Measurements from ENCODE around the gene AKAP13.

The AKAP13 gene

GRCh38 chr15:85588677-85589076, 208.3 kb downstream of the AKAP13 start:
- no peak for TF ChIP-seq CTCF (IDR thresholded peaks at IDR 0.05; ENCODE audit: low read depth, low read length)
- no peak for TF ChIP-seq EZH2phosphoT487 (IDR thresholded peaks at IDR 0.05; ENCODE audit: low read depth)
- no peak overlapping the region for H3K4me2 ChIP-seq (ENCODE audit: low read length)
- peaks cover 30% of the 10 kb centered on the region for H3K36me3 ChIP-seq (replicated peaks; ENCODE audit: low read depth, low read length)
- peaks cover 34% of the 10 kb centered on the region for H4K20me1 ChIP-seq (ENCODE audit: insufficient read depth, low read length)
- H3K27me3 ChIP-seq (ENCODE audit: low read depth, low read length): no peaks in the 10 kb centered on the region
- H3K27ac ChIP-seq (ENCODE audit: low read length): no peak overlapping the region
- peaks cover 69% of the 10 kb centered on the region for H3K79me2 ChIP-seq (ENCODE audit: low read length)
- H3K4me1 ChIP-seq (ENCODE audit: low read length): peaks cover 37% of the 10 kb centered on the region
- no peak overlapping the region for H2AFZ ChIP-seq (ENCODE audit: low read depth, low read length)
- H3K4me3 ChIP-seq (ENCODE audit: low read length): no peak overlapping the region
- H3K9ac ChIP-seq (ENCODE audit: low read length): no peak overlapping the region
- no peaks in the 10 kb centered on the region for H3K9me3 ChIP-seq (ENCODE audit: insufficient read depth, low read length)

GRCh38 chr15:85589851-85590250, 209.4 kb downstream of the AKAP13 start:
- H3K4me1 ChIP-seq (ENCODE audit: low read length): peaks cover 31% of the 10 kb centered on the region
- H2AFZ ChIP-seq (ENCODE audit: low read depth, low read length): no peak overlapping the region
- no peak for TF ChIP-seq CTCF (IDR thresholded peaks at IDR 0.05; ENCODE audit: low read depth, low read length)
- no peak for TF ChIP-seq EZH2phosphoT487 (IDR thresholded peaks at IDR 0.05; ENCODE audit: low read depth)
- H3K27ac ChIP-seq (ENCODE audit: low read length): no peak overlapping the region
- no peak overlapping the region for H3K9ac ChIP-seq (ENCODE audit: low read length)
- no peaks in the 10 kb centered on the region for H3K27me3 ChIP-seq (ENCODE audit: low read depth, low read length)
- no peaks in the 10 kb centered on the region for H3K9me3 ChIP-seq (ENCODE audit: insufficient read depth, low read length)
- no peak overlapping the region for H3K4me2 ChIP-seq (ENCODE audit: low read length)
- H4K20me1 ChIP-seq (ENCODE audit: insufficient read depth, low read length): peaks cover 45% of the 10 kb centered on the region
- no peak overlapping the region for H3K4me3 ChIP-seq (ENCODE audit: low read length)
- H3K79me2 ChIP-seq (ENCODE audit: low read length): peaks cover 69% of the 10 kb centered on the region
- H3K36me3 ChIP-seq (replicated peaks; ENCODE audit: low read depth, low read length): peaks cover 30% of the 10 kb centered on the region

- no peak overlapping the region for H3K4me2 ChIP-seq (ENCODE audit: low read length)
- H4K20me1 ChIP-seq (ENCODE audit: insufficient read depth, low read length): peaks cover 50% of the 10 kb centered on the region
- peaks cover 36% of the 10 kb centered on the region for H3K36me3 ChIP-seq (replicated peaks; ENCODE audit: low read depth, low read length)
- H3K27me3 ChIP-seq (ENCODE audit: low read depth, low read length): no peaks in the 10 kb centered on the region
- no peak overlapping the region for H3K4me3 ChIP-seq (ENCODE audit: low read length)
- no peak overlapping the region for H3K27ac ChIP-seq (ENCODE audit: low read length)
- no peak for TF ChIP-seq CTCF (IDR thresholded peaks at IDR 0.05; ENCODE audit: low read depth, low read length)
- TF ChIP-seq EZH2phosphoT487 (IDR thresholded peaks at IDR 0.05; ENCODE audit: low read depth): no peak
- no peaks in the 10 kb centered on the region for H3K9me3 ChIP-seq (ENCODE audit: insufficient read depth, low read length)
- no peak overlapping the region for H3K9ac ChIP-seq (ENCODE audit: low read length)
- H3K79me2 ChIP-seq (ENCODE audit: low read length): peaks cover 59% of the 10 kb centered on the region
- no peak overlapping the region for H2AFZ ChIP-seq (ENCODE audit: low read depth, low read length)
- H3K4me1 ChIP-seq (ENCODE audit: low read length): peaks cover 19% of the 10 kb centered on the region
These were observed 211.2 kb downstream of the AKAP13 start for GRCh38 chr15:85591622-85592021.

GRCh38 chr15:85592148-85592547, 211.7 kb downstream of the AKAP13 start:
- Histone ChIP-seq H3K4me2 (ENCODE audit: low read length) (no peak overlapping the region), H3K4me1 (ENCODE audit: low read length) (peaks cover 14% of the 10 kb centered on the region), H3K9ac (ENCODE audit: low read length) (no peak overlapping the region), H4K20me1 (ENCODE audit: insufficient read depth, low read length) (peaks cover 54% of the 10 kb centered on the region), H3K79me2 (ENCODE audit: low read length) (peaks cover 57% of the 10 kb centered on the region), H3K9me3 (ENCODE audit: insufficient read depth, low read length) (no peaks in the 10 kb centered on the region), H3K27ac (ENCODE audit: low read length) (no peak overlapping the region), H3K36me3 (replicated peaks; ENCODE audit: low read depth, low read length) (peaks cover 33% of the 10 kb centered on the region), H2AFZ (ENCODE audit: low read depth, low read length) (no peak overlapping the region), H3K27me3 (ENCODE audit: low read depth, low read length) (no peaks in the 10 kb centered on the region), H3K4me3 (ENCODE audit: low read length) (no peak overlapping the region)
- TF ChIP-seq CTCF (IDR thresholded peaks at IDR 0.05; ENCODE audit: low read depth, low read length) (no peak), EZH2phosphoT487 (IDR thresholded peaks at IDR 0.05; ENCODE audit: low read depth) (no peak)

All from OCI-LY3 (cell line).